ENCODE measurements around the gene TAS2R42.

TAS2R42 gene

GRCh38 chr12:11147420-11147819, 39.3 kb downstream of the TAS2R42 start:
- no peaks in the 10 kb centered on the region for H3K36me3 ChIP-seq (ENCODE audit: control insufficient read depth in 2 of 2, insufficient read depth in 2 of 2, low read length in 2 of 2)
- H3K27ac ChIP-seq (ENCODE audit: low read length) = no peak overlapping the region
- H3K4me1 ChIP-seq (ENCODE audit: control insufficient read depth, insufficient read depth, low read length) = no peaks in the 10 kb centered on the region
- H3K9ac ChIP-seq (ENCODE audit: low read length in 2 of 2) = no peak overlapping the region
- no peaks in the 10 kb centered on the region for H3K27me3 ChIP-seq (ENCODE audit: control insufficient read depth in 1 of 2, insufficient read depth in 2 of 2, low read length in 2 of 2)
- H3K9me3 ChIP-seq (ENCODE audit: control insufficient read depth in 2 of 2, low read length in 2 of 2) = peaks cover 0 to 4% of the 10 kb centered on the region in 2 donors
- H3K4me3 ChIP-seq (ENCODE audit: low read length in 2 of 2) = no peak overlapping the region

GRCh38 chr12:11144297-11144696, 42.4 kb downstream of the TAS2R42 start:
- no peak overlapping the region for H3K4me3 ChIP-seq (ENCODE audit: low read length in 2 of 2)
- no peak overlapping the region for H3K9ac ChIP-seq (ENCODE audit: low read length in 2 of 2)
- no peaks in the 10 kb centered on the region for H3K36me3 ChIP-seq (ENCODE audit: control insufficient read depth in 2 of 2, insufficient read depth in 2 of 2, low read length in 2 of 2)

GRCh38 chr12:11143352-11143751, 43.4 kb downstream of the TAS2R42 start:
- Histone ChIP-seq H3K27ac (ENCODE audit: low read length) (no peak overlapping the region), H3K4me3 (ENCODE audit: low read length in 2 of 2) (no peak overlapping the region), H3K27me3 (ENCODE audit: control insufficient read depth in 1 of 2, insufficient read depth in 2 of 2, low read length in 2 of 2) (no peaks in the 10 kb centered on the region), H3K4me1 (ENCODE audit: control insufficient read depth, insufficient read depth, low read length) (no peaks in the 10 kb centered on the region), H3K9me3 (ENCODE audit: control insufficient read depth in 2 of 2, low read length in 2 of 2) (peaks cover 0 to 4% of the 10 kb centered on the region in 2 donors), H3K9ac (ENCODE audit: low read length in 2 of 2) (no peak overlapping the region), H3K36me3 (ENCODE audit: control insufficient read depth in 2 of 2, insufficient read depth in 2 of 2, low read length in 2 of 2) (no peaks in the 10 kb centered on the region)

More at GRCh38 chr12:11144297-11144696, 42.4 kb downstream of the TAS2R42 start:
- no peak overlapping the region for H3K27ac ChIP-seq (ENCODE audit: low read length)
- no peaks in the 10 kb centered on the region for H3K4me1 ChIP-seq (ENCODE audit: control insufficient read depth, insufficient read depth, low read length)
- H3K9me3 ChIP-seq (ENCODE audit: control insufficient read depth in 2 of 2, low read length in 2 of 2) = peaks cover 0 to 4% of the 10 kb centered on the region in 2 donors
- no peaks in the 10 kb centered on the region for H3K27me3 ChIP-seq (ENCODE audit: control insufficient read depth in 1 of 2, insufficient read depth in 2 of 2, low read length in 2 of 2)

GRCh38 chr12:11136075-11136474, 50.7 kb downstream of the TAS2R42 start:
- Histone ChIP-seq H3K36me3 (ENCODE audit: control insufficient read depth in 2 of 2, insufficient read depth in 2 of 2, low read length in 2 of 2) (no peaks in the 10 kb centered on the region), H3K9ac (ENCODE audit: low read length in 2 of 2) (no peak overlapping the region), H3K4me1 (ENCODE audit: control insufficient read depth, insufficient read depth, low read length) (no peaks in the 10 kb centered on the region), H3K27me3 (ENCODE audit: control insufficient read depth in 1 of 2, insufficient read depth in 2 of 2, low read length in 2 of 2) (no peaks in the 10 kb centered on the region), H3K9me3 (ENCODE audit: control insufficient read depth in 2 of 2, low read length in 2 of 2) (no peaks in the 10 kb centered on the region), H3K4me3 (ENCODE audit: low read length in 2 of 2) (no peak overlapping the region), H3K27ac (ENCODE audit: low read length) (no peak overlapping the region)

Measured in stomach smooth muscle (tissue), 2 donors.